Keratinocyte (primary cell): ENCODE results near the gene GINS1. TPM values are rescaled to one million over a fixed set of nuclear protein-coding genes. Genes with fewer than 3 reads are reported as not detected.

Experiments used
- DNase-seq: peaks from one replicate; pipeline ENCODE4 v3.0.0-alpha.2; 2011; ENCODE audit warnings: low read depth, missing footprints, low spot score
- FAIRE-seq: peaks from 2 replicates; lab custom pipeline; 2011; peaks lifted over from hg19 to GRCh38; lab: Jason Lieb, UNC
- H2AFZ ChIP-seq: 2 replicates; pipeline ENCODE4 v1.6.0; 2012; ENCODE audit warnings: low read length, control low read depth, inconsistent platforms; ENCODE audit not compliant: control insufficient read depth
- H3K27ac ChIP-seq: 2 replicates; pipeline ENCODE4 v1.5.1; 2011; ENCODE audit warnings: low read length; ENCODE audit not compliant: control insufficient read depth, insufficient read depth
- H3K27me3 ChIP-seq: 3 replicates; pipeline ENCODE4 v1.6.0; 2011; ENCODE audit warnings: low read length; ENCODE audit not compliant: control insufficient read depth, insufficient read depth; ENCODE audit errors: extremely low read depth
- H3K36me3 ChIP-seq, 2 experiments: 2 replicates in 1 of 2; 3 replicates in 1 of 2; pipeline ENCODE4 v1.5.1; 2011; ENCODE audit warnings: low read length in 2 of 2, mild to moderate bottlenecking in 1 of 2; ENCODE audit not compliant: control insufficient read depth in 2 of 2, insufficient read depth in 2 of 2; ENCODE audit errors: extremely low read depth in 1 of 2
- H3K4me1 ChIP-seq: 3 replicates; pipeline ENCODE4 v1.5.1; 2011; ENCODE audit warnings: low read length; ENCODE audit not compliant: control insufficient read depth, insufficient read depth; ENCODE audit errors: extremely low read depth
- H3K4me2 ChIP-seq: 3 replicates; pipeline ENCODE4 v1.6.0; 2011; ENCODE audit warnings: low read depth, low read length; ENCODE audit not compliant: control insufficient read depth, insufficient read depth; ENCODE audit errors: extremely low read depth
- H3K4me3 ChIP-seq, 3 experiments: fragments of 200-600 bp in 1 of 3; sonication (generic) in 1 of 3; 2 replicates in 2 of 3; 3 replicates in 1 of 3; pipeline ENCODE4 v1.5.1; 2011 to 2016; ENCODE audit warnings: low read length in 3 of 3, mild to moderate bottlenecking in 3 of 3, control low read depth in 2 of 3, inconsistent platforms in 1 of 3, low read depth in 1 of 3, mixed read lengths in 1 of 3, mixed run types in 1 of 3, moderate library complexity in 1 of 3; ENCODE audit not compliant: control insufficient read depth in 2 of 3, insufficient read depth in 2 of 3; ENCODE audit errors: extremely low read depth in 1 of 3
- H3K79me2 ChIP-seq: 2 replicates; pipeline ENCODE4 v1.6.0; 2012; ENCODE audit warnings: low read length; ENCODE audit not compliant: control insufficient read depth, insufficient read depth
- H3K9ac ChIP-seq: 3 replicates; pipeline ENCODE4 v1.6.0; 2011; ENCODE audit warnings: low read length; ENCODE audit not compliant: control insufficient read depth, insufficient read depth; ENCODE audit errors: extremely low read depth
- H3K9me1 ChIP-seq: 3 replicates; pipeline ENCODE4 v1.6.0; 2011; ENCODE audit warnings: low read length; ENCODE audit not compliant: control insufficient read depth, insufficient read depth; ENCODE audit errors: extremely low read depth
- H3K9me3 ChIP-seq: 2 replicates; pipeline ENCODE4 v1.5.1; 2012; ENCODE audit warnings: low read depth, low read length; ENCODE audit not compliant: control insufficient read depth
- H4K20me1 ChIP-seq: 3 replicates; pipeline ENCODE4 v1.6.0; 2011; ENCODE audit warnings: low read length; ENCODE audit not compliant: control insufficient read depth, insufficient read depth; ENCODE audit errors: extremely low read depth
- CTCF ChIP-seq, 3 experiments: IDR thresholded peaks in 1 of 3; conservative IDR thresholded peaks in 1 of 3; optimal IDR thresholded peaks in 1 of 3; 2 replicates in 2 of 3; 3 replicates in 1 of 3; pipeline versions ENCODE3 to v1.5.1; 2011; ENCODE audit warnings: low read length in 3 of 3, mild to moderate bottlenecking in 3 of 3, moderate library complexity in 2 of 3, control low read depth in 1 of 3, inconsistent platforms in 1 of 3; ENCODE audit not compliant: insufficient read depth in 2 of 3; ENCODE audit errors: extremely low read depth in 1 of 3
- EZH2 ChIP-seq: IDR thresholded peaks from one replicate; pipeline ENCODE4 v1.6.1; 2012; ENCODE audit warnings: inconsistent platforms, mild to moderate bottlenecking, low read length, moderate library complexity
- dilution Hi-C: fragments of 300-500 bp; cut with MboI; formaldehyde crosslinking; loops from one replicate; pipeline ENCODE4 v1.7.0; 2020; ENCODE audit warnings: low sequenced_read_pairs; ENCODE audit not compliant: extremely low pct_ligation_motif_present
- polyA plus RNA-seq, 5 experiments: library from polyadenylated mRNA; depleted of rRNA in 3 of 5; stranded (reverse) in 3 of 5; stranded (forward) in 1 of 5; unstranded in 1 of 5; fragments of >200 nt; gene quantifications; 1 replicate in 1 of 5; 2 replicates in 3 of 5; 3 replicates in 1 of 5; pipeline versions ENCODE4 v1.2.1 to v1.2.3, GENCODE V29; 2011 to 2012; ENCODE audit warnings: missing spikeins in 2 of 5, low read depth in 1 of 5, low replicate concordance in 1 of 5

GINS1 gene
- polyA plus RNA-seq, 1 donor (not counting 4 experiments of a cell fraction or from before 2014, with no cell fraction given), result 12.5 TPM

- Histone ChIP-seq H3K27ac (no peak overlapping the region), H4K20me1 (no peaks in the 10 kb centered on the region), H2AFZ (no peak overlapping the region), H3K36me3 (no peaks in the 10 kb centered on the region), H3K4me3 (no peak overlapping the region), H3K27me3 (peaks cover 4% of the 10 kb centered on the region), H3K9me3 (no peaks in the 10 kb centered on the region), H3K79me2 (no peaks in the 10 kb centered on the region), H3K9ac (no peak overlapping the region), H3K4me2 (no peak overlapping the region), H3K9me1 (no peaks in the 10 kb centered on the region), H3K4me1 (peaks cover 13% of the 10 kb centered on the region)
- dilution Hi-C loops, result no loop called here
- no peak for FAIRE-seq
- no peak for DNase-seq
- TF ChIP-seq CTCF (optimal IDR thresholded peaks at IDR 0.05 in 1 of 3, IDR thresholded peaks at IDR 0.05 in 1 of 3, conservative IDR thresholded peaks at IDR 0.05 in 1 of 3; ENCODE audit: extremely low read depth in 1 of 3, insufficient read depth in 2 of 3, low read length in 3 of 3) (no peak), EZH2 (no peak)
These were observed 85.7 kb downstream of the GINS1 start for GRCh38 chr20:25493137-25493536.

- Histone ChIP-seq H3K36me3 (no peaks in the 10 kb centered on the region), H3K27me3 (peaks cover 11% of the 10 kb centered on the region), H3K4me2 (no peak overlapping the region), H3K9ac (no peak overlapping the region), H3K9me1 (no peaks in the 10 kb centered on the region), H3K9me3 (no peaks in the 10 kb centered on the region), H3K79me2 (no peaks in the 10 kb centered on the region), H3K4me3 (no peak overlapping the region), H2AFZ (no peak overlapping the region), H3K4me1 (peaks cover 13% of the 10 kb centered on the region), H4K20me1 (no peaks in the 10 kb centered on the region), H3K27ac (no peak overlapping the region)
- TF ChIP-seq EZH2 (no peak), CTCF (optimal IDR thresholded peaks at IDR 0.05 in 1 of 3, IDR thresholded peaks at IDR 0.05 in 1 of 3, conservative IDR thresholded peaks at IDR 0.05 in 1 of 3; ENCODE audit: extremely low read depth in 1 of 3, insufficient read depth in 2 of 3, low read length in 3 of 3) (no peak)
- no peak for DNase-seq
- dilution Hi-C loops, result no loop called here
- no peak for FAIRE-seq
These were observed 86.5 kb downstream of the GINS1 start for GRCh38 chr20:25493748-25494505.
